GM19468 (cell line): ENCODE results near the gene RGS6.

Experiments used
- ATAC-seq: cut with Tn5 transposase; IDR thresholded peaks from one replicate; pipeline ENCODE4 v1.9.1; 2021; ENCODE audit warnings: mild to moderate bottlenecking, moderate library complexity, moderate number of reproducible peaks; ENCODE audit not compliant: unreplicated experiment; ENCODE audit errors: extremely low read depth

The RGS6 gene

GRCh38 chr14:72213424-72213823 is 281.2 kb downstream of the RGS6 start:
- no peak for ATAC-seq

GRCh38 chr14:72215080-72215479 is 282.9 kb downstream of the RGS6 start:
- ATAC-seq, result no peak

- ATAC-seq, result no peak
Observed at GRCh38 chr14:72217135-72217534, 284.9 kb downstream of the RGS6 start.

- no peak for ATAC-seq
Observed at GRCh38 chr14:72222046-72222445, 289.8 kb downstream of the RGS6 start.

GRCh38 chr14:72236629-72237028 is 304.4 kb downstream of the RGS6 start:
- ATAC-seq, result no peak

GRCh38 chr14:72237722-72238666 is 305.8 kb downstream of the RGS6 start:
- ATAC-seq, result no peak

- no peak for ATAC-seq
Observed at GRCh38 chr14:72243309-72244293, 311.4 kb downstream of the RGS6 start.

- ATAC-seq, result no peak
Observed at GRCh38 chr14:72247896-72248465, 315.8 kb downstream of the RGS6 start.

- ATAC-seq, result no peak
Observed at GRCh38 chr14:72253503-72253902, 321.3 kb downstream of the RGS6 start.

- ATAC-seq, result no peak
Observed at GRCh38 chr14:72254202-72254936, 322.1 kb downstream of the RGS6 start.

- no peak for ATAC-seq
Observed at GRCh38 chr14:72254937-72255472, 322.8 kb downstream of the RGS6 start.

- no peak for ATAC-seq
Observed at GRCh38 chr14:72256055-72256454, 323.8 kb downstream of the RGS6 start.

- ATAC-seq, result no peak
Observed at GRCh38 chr14:72261068-72261467, 328.8 kb downstream of the RGS6 start.

GRCh38 chr14:72262771-72263170 is 330.5 kb downstream of the RGS6 start:
- ATAC-seq, result no peak

- no peak for ATAC-seq
Observed at GRCh38 chr14:72264716-72265115, 332.5 kb downstream of the RGS6 start.

- no peak for ATAC-seq
Observed at GRCh38 chr14:72270147-72270727, 338.0 kb downstream of the RGS6 start.

- ATAC-seq, result no peak
Observed at GRCh38 chr14:72270749-72271148, 338.5 kb downstream of the RGS6 start.

GRCh38 chr14:72275242-72275641 is 343.0 kb downstream of the RGS6 start:
- no peak for ATAC-seq

GRCh38 chr14:72278316-72278715 is 346.1 kb downstream of the RGS6 start:
- ATAC-seq, result no peak
